Measurements from ENCODE around the gene PPP1R13L.
"Not testable (repeated sequence)": the region's sequence is repeated elsewhere in the genome, so short reads cannot be mapped to it uniquely, and the experiment has no call there.

PPP1R13L gene

GRCh38 chr19:45418802-45419201, 13.9 kb upstream of the PPP1R13L start:
- in situ Hi-C loops (cut with MboI; ENCODE audit: low pct_unique_long_range_greater_than_20kb, low sequenced_read_pairs, unreplicated experiment): no loop called here
- TF ChIP-seq CTCF (IDR thresholded peaks at IDR 0.05; ENCODE audit: extremely low read depth, insufficient read depth, missing control alignments): no peak
- no peak for DNase-seq (ENCODE audit: low spot score)

GRCh38 chr19:45417151-45417550, 12.3 kb upstream of the PPP1R13L start:
- TF ChIP-seq CTCF (IDR thresholded peaks at IDR 0.05; ENCODE audit: extremely low read depth, insufficient read depth, missing control alignments): no peak
- in situ Hi-C loops (cut with MboI; ENCODE audit: low pct_unique_long_range_greater_than_20kb, low sequenced_read_pairs, unreplicated experiment): no loop called here

GRCh38 chr19:45414468-45414867, 9.6 kb upstream of the PPP1R13L start:
- in situ Hi-C loops (cut with MboI; ENCODE audit: low pct_unique_long_range_greater_than_20kb, low sequenced_read_pairs, unreplicated experiment): no loop called here
- no peak for TF ChIP-seq CTCF (IDR thresholded peaks at IDR 0.05; ENCODE audit: extremely low read depth, insufficient read depth, missing control alignments)
- no peak for DNase-seq (ENCODE audit: low spot score)

More at GRCh38 chr19:45417151-45417550, 12.3 kb upstream of the PPP1R13L start:
- DNase-seq (ENCODE audit: low spot score): no peak

GRCh38 chr19:45413497-45413896, 8.6 kb upstream of the PPP1R13L start:
- no peak for DNase-seq (ENCODE audit: low spot score)
- in situ Hi-C loops (cut with MboI; ENCODE audit: low pct_unique_long_range_greater_than_20kb, low sequenced_read_pairs, unreplicated experiment): no loop called here
- no peak for TF ChIP-seq CTCF (IDR thresholded peaks at IDR 0.05; ENCODE audit: extremely low read depth, insufficient read depth, missing control alignments)

- in situ Hi-C loops (cut with MboI; ENCODE audit: low pct_unique_long_range_greater_than_20kb, low sequenced_read_pairs, unreplicated experiment); DNase-seq (ENCODE audit: low spot score): not testable (repeated sequence)
Observed at GRCh38 chr19:45410330-45410729, 5.5 kb upstream of the PPP1R13L start.

GRCh38 chr19:45409557-45409920, 4.7 kb upstream of the PPP1R13L start:
- DNase-seq (ENCODE audit: low spot score): peak; percentile 1
- in situ Hi-C loops (cut with MboI; ENCODE audit: low pct_unique_long_range_greater_than_20kb, low sequenced_read_pairs, unreplicated experiment): no loop called here
- no peak for TF ChIP-seq CTCF (IDR thresholded peaks at IDR 0.05; ENCODE audit: extremely low read depth, insufficient read depth, missing control alignments)

GRCh38 chr19:45408830-45409556, 4.1 kb upstream of the PPP1R13L start:
- TF ChIP-seq CTCF (IDR thresholded peaks at IDR 0.05; ENCODE audit: extremely low read depth, insufficient read depth, missing control alignments): no peak
- DNase-seq (ENCODE audit: low spot score): peak; percentile 1
- in situ Hi-C loops (cut with MboI; ENCODE audit: low pct_unique_long_range_greater_than_20kb, low sequenced_read_pairs, unreplicated experiment): no loop called here
